ENCODE results near the gene BMERB1.
A peak's percentile ranks its signal among the peaks of the same experiment; 100 is the strongest.
"Not testable (repeated sequence)": the region's sequence is repeated elsewhere in the genome, so short reads cannot be mapped to it uniquely, and the experiment has no call there.

Gene BMERB1

DNA sequence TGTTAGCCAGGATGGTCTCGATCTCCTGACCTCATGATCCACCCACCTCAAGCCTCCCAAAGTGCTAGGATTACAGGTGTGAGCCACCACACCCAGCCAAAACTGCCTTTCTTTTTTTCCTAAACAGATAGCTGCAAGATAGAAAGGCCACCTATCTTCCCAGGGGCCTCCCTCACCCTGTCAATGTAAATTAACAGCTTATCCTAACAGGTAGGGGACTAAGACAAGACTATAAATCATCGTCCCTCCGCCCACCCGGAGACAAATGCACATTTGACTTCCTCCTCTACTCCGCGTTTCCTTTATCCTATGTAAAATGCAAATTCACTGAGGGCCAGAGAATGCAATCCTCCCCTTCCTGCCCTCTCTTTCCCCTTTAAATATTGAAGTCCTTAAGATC is 137.2 kb downstream of the BMERB1 start:
- DNase-seq: no peak

DNA sequence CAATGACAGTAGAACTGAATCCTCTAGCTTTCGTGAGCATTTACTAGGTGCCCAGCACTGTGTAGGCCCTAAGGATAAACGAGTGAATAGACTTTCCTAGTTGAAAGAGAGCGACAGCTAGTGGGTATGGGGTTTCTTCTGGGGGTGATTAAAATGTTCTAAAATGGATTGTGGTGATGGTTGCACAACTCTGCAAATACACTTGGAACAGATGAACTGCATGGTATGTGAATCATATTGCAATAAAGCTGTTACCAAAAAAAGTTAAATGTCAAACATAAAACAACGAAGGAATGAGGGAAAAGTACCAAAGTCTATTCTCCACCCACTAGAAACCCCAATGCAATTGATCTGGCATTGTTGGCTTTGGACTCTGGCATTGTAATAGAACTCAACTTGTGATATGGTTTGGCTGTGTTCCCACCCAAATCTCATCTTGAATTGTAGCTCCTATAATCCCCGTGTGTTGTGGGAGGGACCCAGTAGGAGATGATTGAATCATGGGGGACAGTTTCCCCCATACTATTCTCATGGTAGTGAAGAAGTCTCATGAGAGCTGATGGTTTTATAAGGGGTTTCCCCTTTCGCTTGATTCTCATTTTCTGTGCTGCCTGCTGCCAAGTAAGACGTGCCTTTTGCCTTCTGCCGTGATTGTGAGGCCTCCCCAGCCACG is 138.1 kb downstream of the BMERB1 start:
- DNase-seq: no peak

DNA sequence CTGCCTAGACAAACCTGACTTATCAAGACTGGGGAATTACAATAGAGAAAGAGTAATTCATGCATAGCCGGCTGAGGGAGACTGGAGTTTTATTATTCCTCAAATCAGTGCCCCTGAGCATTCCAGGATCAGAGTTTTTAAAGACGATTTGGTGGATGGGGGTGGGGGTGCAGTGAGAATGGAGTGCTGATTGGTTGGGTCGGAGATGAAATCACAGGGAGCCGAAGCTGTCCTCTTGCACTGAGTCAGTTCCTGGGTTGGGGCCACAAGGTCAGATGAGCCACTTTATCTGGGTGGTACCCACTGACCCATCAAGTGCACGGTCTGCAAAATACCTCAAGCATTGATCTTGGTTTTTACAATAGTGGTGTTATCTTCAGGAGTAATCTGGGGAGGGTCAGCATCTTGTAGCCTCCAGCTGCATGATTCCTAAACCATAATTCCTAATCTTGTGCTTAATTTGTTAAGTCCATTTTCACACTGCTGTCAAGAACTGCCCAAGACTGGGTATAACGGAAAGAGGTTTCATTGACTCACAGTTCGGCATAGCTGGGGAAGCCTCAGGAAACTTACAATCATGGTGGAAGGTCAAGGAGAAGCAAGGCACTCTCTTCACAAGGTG is 139.0 kb downstream of the BMERB1 start:
- DNase-seq: no peak

DNA sequence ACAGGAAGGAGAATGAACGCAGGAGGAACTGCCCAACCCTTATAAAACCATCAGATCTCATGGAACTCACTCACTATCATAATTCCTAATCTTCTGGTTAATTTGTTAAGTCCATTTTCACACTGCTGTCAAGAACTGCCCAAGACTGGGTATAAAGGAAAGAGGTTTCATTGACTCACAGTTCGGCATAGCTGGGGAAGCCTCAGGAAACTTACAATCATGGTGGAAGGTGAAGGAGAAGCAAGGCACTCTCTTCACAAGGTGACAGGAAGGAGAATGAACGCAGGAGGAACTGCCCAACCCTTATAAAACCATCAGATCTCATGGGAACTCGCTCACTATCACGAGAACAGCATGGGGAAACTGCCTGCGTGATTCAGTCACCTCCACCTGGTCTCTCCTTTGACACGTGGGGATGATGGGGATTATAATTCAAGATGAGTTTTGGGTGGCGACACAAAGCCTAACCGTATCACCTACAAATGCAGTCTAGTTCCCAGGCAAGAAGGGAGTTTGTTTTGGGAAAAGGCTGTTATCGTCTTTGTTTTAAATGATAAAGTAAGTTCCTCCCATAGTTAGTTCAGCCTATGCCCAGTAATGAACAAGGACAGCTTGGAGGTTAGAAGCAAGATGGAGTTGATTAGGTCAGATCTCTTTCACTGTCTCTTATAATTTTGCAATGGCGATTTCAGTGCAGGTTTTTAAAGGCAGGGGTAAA is 139.7 kb downstream of the BMERB1 start:
- not testable (repeated sequence) for DNase-seq

DNA sequence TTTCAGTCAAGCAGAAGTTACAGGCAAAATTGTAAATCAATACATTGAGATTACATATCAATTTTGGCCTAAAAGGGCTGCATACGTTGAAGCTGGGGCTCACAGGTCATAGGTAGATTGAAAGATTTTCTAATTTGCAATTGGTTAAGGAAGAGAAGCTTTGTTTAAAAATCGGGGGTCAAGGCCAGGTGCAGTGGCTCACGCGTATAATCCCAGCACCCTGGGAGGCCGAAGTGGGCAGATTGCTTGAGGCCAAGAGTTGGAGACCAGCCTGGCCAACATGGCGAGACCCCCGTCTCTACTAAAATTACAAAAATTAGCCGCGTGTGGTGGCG is 140.2 kb downstream of the BMERB1 start:
- no peak for DNase-seq

DNA sequence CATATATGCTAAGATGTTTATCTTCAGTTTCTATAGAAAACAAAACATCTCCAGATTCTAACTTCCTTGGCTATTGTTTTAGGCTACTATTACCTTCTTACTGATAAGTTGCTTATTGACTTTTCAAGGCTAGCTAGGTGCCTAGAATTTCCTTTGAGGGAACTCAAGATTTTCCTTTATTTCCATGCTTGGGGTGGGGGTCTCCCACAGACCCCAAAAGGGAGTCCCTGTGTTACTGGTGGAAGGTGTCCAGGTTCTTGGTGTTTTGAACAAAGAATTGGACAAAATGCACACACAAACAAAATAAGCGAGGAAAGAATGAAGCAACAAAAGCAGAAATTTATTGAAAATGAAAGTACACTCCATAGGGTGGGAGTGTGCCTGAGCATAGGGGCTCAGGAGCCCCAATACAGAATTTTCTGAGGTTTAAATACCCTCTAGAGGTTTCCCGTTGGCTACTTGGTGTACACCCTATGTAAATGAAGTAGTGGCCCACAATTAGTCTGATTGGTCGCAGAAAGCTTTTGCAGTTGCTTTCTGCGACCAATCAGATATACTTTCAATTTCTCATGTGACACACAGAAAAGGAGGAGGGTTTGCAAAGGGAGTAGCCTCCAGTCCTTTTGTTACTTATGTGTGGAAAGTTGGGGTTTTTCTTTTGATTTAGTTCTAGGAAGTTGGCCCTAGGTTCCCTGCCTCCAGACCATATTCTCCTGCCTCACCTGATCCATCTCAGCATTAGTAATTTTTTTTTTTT is 141.1 kb downstream of the BMERB1 start:
- no peak for DNase-seq

DNA sequence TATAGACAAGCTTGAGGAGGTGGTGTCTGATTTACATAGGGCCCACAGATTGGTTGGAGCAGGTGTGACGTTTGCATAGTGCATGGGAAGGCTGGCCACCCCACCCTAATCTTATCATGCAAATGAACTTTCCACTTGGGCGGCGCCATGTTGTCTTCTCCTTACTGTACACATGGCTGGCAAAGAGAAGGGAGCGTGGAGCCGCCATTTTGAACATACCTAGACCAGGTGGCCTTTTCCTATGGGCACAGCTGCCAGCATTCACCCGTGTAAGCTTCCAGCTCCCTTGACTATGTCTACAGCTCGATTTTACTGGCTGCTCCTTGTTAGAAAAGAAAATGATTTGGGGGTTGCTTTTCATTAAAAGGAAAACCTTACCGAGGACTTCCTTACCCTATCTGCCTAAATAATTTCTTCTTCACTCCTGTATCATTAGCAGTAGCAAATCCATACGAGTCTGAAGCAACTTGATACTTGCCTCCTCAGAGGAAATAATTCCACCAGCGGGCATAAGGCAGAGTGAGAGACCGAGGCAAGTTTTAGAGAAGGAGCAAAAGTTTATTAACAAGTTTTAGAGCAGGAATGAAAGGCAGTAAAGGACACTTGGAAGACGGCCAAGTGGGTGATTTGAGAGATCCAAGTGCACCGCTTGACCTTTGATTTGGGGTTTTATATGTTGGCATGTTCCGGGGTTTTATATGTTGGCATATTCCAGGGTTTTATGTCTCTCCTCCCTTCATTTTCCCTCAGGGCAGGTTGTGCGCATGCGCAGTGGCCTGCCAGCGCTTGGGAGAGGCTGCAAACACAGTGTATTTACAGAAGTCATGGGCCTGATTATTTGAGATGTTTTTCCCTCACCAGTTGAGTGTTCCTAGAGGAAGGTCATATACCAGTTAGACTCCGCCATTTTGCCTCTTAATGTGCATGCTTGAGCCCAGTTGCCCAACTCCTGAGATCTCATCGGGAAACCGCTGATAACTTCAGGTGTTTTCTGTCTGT is 142.9 kb downstream of the BMERB1 start:
- DNase-seq: no peak

DNA sequence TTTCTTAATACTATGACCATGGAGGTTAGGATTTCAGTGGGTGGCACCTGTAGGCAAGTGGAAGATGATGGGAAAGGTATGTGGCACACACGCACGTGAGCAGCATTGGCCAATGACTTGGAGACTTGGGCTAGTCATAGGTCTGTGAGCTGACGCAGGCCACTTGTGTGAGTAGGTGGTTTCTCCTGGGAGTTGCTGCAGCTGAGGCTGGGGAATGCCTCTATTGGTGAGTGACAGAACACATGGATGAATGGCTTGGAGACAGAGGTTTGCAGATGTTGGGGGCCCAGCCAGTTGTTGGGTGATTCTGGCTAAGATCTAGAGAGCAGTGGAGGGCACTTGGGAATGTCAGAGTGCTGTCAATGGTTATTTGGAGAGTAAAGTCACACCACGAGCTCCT is 144.4 kb downstream of the BMERB1 start:
- no peak for DNase-seq

DNA sequence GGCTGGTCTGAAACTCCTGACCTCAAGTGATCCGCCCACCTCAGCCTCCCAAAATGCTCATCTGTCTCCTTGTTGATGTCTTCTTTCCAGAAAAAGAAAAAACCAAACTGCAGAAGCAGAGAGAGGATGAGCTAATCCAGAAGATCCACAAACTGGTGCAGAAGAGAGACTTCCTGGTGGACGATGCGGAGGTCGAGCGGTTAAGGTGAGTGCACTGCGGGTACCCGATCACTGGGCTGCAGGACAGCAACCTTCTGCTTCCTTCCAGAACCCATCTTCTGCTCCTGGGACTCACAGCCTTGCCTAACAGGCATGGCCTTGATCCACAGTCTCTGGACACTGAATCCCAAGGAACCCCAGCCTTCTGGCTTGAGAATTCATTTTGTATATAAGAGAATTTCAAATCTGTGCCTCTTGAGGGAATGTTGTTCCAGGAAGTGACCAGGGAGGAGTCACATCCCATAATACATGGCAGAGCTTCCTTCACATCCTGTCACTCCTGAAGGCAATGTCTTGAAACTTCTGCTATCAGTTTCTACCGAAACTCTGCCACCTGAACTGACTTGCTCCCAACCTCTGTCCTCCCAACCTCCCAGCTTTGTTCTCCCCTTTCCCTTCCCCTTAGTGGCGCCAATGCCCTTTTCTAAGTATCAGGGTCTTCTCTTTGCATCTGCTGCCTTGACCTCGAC is 146.9 kb downstream of the BMERB1 start:
- DNase-seq: no peak

DNA sequence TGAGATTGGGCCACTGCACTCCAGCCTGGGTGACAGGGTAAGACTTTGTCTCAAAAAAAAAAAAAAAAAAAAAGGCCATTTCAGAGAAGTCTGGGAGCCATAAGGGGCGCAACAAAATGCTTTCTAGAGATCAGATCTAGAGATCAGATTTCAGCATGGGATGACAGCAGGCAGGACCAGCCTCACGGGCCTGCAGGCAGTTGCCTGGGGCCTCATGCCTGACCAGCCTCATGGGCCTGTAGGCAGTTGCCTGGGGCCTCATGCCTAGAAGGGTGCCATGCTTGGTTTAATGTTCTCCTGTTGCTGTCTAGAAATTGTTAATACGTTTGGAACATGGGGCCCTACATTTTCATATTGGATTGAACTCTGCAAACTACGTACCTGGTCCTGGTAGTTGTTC is 149.1 kb downstream of the BMERB1 start:
- no peak for DNase-seq

DNA sequence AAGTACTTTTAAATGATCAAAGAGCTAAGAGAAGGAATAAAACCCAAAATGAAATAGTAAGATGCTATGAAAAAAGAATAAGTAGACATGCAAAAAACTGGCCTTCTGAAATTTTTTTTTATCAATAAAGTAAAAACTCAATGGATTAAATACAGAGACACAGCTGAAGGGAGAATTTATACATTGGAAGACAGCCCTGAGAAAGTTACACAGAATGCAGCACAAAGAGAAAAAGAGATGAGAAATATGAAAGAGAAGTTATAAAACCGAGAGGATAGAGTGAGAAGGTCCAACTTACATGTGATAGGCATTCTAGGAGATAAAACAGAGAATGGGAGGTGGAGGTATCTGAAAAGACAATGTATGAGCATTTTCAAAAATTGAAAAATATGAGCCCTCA is 151.6 kb downstream of the BMERB1 start:
- DNase-seq: no peak

DNA sequence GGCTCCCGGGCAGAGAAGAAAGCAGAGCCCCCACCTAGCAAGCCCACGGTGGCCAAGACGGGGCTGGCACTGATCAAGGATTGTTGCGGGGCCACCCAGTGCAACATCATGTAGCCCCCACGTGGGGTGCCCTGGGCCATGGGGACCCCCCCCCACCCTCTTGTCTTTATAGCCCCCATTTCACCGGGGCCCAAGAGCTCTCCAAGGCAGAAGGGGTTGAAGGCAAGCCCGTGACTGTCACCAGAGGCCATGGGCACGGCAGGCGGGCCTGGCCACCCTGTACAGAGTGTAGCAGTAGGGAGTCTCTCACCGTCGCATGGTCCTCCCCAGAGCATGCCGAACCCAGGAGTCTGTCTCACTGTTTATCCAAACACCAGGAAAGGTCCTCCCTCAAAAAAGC is 152.3 kb downstream of the BMERB1 start:
- no peak for DNase-seq

DNA sequence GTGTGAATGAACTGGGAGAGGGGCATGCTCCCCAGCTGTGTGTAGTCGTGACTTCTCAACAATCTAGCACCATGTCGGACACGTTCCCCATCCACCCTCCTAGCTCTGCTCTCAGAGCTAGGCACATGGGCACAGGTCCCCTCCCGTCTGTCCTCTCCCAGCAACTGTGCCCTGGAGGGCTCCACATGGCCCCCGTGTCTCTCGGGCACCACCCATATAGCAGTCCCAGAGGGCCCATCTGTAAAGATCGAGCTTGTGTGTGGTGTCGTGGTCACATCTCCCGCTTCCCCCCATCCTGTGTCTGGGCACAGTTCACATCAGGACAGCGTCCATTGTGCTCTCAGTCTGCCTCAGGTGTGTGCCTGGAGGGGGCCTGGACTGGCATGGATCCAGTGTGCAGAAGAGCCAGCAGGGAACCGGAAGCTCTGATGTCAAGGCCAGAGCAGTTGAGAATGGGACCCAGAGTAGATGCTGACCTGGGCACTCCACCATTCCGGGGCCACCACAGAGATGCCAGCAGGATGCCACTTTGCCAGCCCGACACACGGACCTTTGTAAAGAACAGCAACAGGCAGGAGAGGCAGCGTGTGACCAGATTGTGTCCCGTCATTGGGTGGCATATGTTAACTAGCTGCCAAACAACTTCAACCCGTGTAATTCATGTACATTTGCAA is 152.9 kb downstream of the BMERB1 start:
- DNase-seq: no peak

DNA sequence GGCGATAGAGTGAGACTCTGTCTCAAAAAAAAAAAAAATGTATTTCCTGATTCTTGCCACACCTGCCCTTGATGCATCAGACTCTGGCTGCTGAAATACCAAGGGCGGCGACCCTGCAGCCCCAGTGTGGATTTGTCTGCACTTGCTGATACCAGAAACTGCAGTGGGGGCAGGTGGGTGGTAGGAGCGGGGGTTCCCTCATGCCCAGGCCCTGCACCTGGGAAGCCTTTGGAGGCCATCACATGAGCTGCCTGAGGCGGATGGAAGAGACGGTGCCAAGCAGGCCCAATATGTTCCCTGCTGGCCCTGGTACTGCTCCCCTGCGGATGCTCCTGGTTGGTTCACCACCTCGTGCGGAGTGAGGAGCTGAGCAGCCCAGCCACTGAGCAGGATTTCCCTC is 157.9 kb downstream of the BMERB1 start:
- DNase-seq: peak; percentile 6

DNA sequence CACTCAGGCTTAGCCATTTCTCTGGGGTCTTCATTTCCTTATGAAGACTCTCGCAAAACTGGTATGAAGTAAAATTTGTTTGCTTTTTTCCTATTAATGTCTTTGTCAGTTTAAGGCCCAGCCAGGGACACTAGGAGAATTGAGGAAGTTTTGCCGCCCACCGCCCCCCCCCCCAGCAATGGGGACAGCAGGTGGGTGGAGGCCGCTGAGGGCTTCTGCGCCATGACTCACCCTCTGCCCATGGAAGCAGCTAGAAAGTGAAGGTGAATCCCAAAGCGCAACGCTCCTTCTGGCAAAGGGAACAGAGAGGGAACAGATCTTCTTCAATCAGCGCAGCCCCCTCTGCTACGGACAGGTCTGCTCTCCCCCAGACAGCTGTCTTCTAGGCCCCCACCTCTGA is 158.8 kb downstream of the BMERB1 start:
- DNase-seq: no peak

DNA sequence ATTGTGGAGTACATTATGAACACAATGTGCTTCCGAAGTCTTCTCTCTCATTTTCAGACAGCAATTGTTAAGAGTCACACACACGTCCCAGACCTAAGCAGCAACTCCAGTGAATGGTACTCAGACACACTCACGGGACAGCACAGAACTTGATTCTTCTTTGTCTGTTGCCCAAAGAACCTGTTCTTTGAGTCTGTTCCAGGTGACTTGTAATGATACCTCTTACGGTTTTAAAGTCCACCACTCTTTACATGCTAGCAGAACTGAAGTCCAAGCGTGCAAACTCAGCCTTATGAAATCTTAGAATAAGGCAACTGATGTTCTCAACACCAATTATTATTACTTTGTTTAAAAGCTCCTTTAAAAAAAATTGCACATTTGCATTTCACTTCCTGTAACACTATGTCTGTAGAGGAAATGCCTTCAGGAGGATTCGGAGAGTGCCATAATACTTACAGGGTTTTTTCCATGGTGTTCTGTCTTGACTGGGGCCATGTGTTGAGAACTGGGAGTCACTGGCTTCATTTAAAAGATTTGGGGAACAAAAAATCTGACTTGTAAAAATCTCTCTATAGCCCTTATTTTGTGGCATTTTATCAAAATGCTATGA is 160.4 kb downstream of the BMERB1 start:
- DNase-seq: no peak

DNA sequence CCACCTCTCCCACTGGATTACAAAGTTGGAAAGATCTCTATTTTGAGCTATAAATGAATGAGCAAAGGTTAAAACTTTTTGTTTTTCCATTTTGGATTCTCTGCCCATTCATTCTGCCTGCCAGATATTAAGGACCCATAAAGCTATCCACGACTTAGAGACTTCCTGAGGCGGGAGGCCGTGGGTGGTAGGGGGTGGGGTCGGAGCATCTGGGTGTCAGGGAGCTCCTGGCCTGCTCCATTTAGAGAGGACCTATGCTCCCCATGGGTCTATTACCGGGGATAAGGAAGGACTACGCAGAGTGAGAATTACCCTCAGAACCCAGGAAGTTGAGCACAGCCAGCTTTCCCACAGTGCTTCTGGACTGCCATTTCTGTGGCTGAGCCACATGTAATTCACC is 162.7 kb downstream of the BMERB1 start:
- no peak for DNase-seq

DNA sequence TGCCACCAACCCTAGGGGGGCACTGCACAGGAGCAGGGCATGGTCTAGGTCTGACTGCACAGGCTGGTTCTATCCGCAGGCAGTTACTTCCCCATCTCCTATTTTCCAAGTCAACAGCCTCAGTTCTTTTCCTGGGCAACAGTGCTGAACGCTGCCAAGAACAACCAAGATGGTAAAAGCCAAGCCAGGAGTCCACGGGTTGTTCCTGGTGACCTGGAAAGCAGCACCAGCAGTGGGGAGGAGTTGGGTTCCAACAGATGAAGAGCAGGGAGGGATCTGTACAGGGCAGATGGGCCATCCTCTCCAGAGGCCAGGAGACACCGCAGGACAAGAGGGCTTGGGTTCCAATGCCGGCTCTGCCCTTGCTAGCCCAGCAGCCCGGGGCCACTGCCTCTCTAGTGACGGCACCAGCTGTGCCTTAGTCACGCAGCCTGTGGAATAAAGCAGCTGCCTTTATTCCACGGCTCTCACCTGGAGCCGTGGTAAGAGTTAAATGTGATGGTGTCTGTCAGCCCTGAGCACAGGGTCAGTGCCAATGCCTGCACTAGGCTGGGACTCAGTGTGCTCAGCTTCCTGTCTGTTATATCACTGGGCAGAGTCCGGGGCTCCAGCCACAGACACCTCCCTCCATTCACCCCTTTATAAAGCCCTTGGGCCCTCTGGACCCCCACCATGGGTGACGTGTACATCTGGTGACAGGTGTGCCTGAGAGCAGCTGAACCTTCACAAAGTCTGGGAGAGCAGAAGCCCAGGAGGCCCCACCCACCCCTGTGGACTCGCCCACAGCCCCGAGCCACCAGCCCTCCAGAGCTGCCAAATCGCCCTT is 163.6 kb downstream of the BMERB1 start:
- DNase-seq: no peak

DNA sequence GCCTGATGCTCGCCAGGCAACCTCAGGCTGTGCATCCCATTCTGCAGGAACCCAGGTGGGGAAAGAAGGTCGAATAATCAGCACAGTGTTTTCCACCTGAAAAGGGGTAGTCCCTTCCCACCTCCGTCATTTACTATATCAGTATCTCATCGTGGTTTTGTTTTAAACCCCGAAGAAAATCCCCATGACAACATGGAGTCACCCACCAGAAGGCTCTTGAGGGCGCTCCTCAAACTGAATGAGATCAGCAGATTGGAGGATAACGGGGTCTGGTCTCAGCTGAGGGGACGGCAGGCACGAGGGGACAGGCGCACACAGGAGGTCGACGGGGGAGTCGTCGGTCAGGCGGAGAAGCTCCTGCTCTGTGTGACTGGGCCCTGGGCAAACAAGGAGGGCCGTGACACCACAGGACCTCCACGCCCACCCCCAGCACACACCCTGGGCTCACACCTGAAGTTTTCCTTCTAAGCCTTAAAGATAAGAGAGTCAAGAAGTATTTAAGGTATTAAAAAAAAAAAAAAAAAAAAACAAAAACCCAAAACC is 164.3 kb downstream of the BMERB1 start:
- no peak for DNase-seq
